GM12873 (cell line): Measurements from ENCODE around the gene TAX1BP1.

ENCODE experiments used
- TF ChIP-seq, protein P1 (sequence below): IDR thresholded peaks from 2 replicates; pipeline ENCODE4 v1.5.1; 2012; ENCODE audit warnings: low read depth, mild to moderate bottlenecking, moderate library complexity, low read length, control low read depth; ENCODE audit not compliant: insufficient read depth; ENCODE audit errors: missing control alignments

Gene TAX1BP1

DNA sequence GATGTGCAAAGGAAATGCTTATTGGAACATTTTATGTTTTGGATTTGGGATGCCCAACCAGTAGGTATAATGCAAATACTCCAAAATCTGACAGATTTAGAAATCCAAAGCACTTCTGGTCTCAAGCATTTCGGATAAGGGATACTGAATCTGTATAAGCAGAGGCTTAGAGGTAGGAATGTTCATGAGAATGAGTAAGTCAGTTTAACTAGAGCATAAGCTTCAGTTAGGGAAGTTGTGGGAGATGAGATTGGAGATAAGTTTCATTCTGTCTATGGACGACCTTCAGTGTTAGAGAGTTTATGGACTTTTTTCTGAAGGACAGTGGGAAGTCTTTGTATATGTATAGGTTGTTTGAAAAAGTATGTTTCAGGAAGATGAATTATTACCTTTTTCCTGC, 10.4 kb downstream of the TAX1BP1 start:
- TF ChIP-seq, protein P1, sequence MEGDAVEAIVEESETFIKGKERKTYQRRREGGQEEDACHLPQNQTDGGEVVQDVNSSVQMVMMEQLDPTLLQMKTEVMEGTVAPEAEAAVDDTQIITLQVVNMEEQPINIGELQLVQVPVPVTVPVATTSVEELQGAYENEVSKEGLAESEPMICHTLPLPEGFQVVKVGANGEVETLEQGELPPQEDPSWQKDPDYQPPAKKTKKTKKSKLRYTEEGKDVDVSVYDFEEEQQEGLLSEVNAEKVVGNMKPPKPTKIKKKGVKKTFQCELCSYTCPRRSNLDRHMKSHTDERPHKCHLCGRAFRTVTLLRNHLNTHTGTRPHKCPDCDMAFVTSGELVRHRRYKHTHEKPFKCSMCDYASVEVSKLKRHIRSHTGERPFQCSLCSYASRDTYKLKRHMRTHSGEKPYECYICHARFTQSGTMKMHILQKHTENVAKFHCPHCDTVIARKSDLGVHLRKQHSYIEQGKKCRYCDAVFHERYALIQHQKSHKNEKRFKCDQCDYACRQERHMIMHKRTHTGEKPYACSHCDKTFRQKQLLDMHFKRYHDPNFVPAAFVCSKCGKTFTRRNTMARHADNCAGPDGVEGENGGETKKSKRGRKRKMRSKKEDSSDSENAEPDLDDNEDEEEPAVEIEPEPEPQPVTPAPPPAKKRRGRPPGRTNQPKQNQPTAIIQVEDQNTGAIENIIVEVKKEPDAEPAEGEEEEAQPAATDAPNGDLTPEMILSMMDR = no peak

DNA sequence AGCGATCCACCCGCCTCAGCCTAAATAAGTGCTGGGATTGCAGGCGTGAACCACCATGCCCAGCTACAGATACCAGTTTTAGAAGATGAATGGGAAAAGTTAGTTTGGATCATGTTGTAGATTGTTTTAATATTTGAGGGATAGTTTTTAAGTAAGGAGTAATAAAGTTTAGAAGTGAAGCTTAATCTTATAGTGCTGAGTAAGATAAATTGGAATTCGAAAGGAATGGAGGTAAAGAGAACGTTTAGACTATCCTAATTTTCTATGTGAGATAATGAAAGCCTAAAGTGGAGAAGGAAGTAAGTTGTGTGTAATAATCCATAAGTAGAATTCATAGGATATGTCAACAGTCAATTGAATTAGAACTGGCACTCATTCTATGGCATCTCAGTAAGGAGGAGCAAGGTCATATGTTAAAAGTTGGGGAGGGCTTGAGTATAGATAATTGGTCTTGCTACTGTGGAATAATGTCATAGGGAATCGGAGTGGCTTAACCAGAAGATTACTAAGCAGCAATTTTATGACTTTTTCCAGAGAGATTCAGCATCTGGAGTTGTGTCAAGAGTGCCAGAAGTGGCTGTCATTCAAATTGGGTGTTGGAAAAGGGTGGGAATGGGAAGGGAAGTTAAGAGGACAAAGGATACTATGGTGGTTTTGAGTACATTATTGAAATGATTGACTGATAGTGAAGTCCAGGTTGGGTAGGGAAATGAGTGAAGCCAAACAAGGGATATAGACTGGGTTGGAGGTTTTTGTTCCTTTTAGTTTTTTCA, 12.1 kb downstream of the TAX1BP1 start:
- TF ChIP-seq, protein P1 = no peak

DNA sequence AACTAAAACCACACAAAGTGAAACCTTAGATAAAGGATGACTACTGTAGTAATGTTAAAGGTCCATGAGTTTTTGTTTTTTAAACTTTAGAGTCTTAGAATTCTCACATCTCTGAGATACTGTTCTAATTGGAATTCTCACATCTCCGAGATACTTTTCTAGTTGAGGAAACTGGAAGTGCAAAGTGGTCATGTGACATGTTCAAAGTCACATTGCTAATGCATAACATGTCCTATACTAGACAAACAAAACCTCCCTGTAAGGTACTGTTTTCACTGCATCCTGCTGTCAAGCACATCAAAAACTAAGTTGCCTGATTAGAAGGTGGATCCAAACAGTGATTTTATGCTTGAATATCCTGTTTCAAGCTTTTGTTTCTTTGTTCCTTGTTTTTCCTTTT, 13.9 kb downstream of the TAX1BP1 start:
- TF ChIP-seq, protein P1 = no peak

- TF ChIP-seq, protein P1 = no peak
Measured at GRCh38 chr7:27756298-27756697, 16.3 kb downstream of the TAX1BP1 start.

- TF ChIP-seq, protein P1 = no peak
Measured at GRCh38 chr7:27759491-27759890, 19.5 kb downstream of the TAX1BP1 start.

GRCh38 chr7:27762062-27762461, 22.1 kb downstream of the TAX1BP1 start:
- TF ChIP-seq, protein P1 = no peak

DNA sequence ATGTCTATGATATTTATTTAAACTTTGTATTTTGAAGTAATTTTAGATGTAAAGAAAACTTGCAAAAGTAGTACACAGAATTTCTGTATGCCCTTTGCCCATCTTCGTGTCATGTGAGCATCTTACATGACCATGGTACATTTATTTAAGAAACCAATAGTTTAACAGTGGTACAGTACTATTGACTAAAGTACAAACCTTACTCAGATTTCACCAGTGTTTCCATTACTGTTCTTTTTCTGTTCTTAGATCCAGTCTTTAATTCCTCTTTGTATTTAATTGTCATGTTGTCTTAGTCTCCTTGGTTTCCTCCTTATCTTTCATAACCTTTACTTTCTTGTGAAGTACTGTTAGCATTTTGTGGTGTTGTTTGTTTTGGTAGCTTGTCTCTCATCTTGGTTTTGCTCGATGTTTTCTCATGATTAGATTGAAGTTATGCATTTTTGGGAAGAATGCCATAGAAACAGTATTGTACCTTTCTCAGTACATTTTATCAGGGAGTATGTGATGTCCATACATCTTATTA, 24.1 kb downstream of the TAX1BP1 start:
- TF ChIP-seq, protein P1 = no peak
